Central memory CD8-positive, alpha-beta T cell (primary cell): ENCODE data around the gene STPG3.

Experiments used
- ATAC-seq: fragments of 150-1000 bp; cut with Tn5 transposase; replicated peaks from 2 replicates; pipeline ENCODE4 v1.10.0; 2022; ENCODE audit warnings: mild to moderate bottlenecking, moderate FRiP score, moderate number of reproducible peaks; ENCODE audit not compliant: poor library complexity, severe bottlenecking; ENCODE audit errors: extremely low read depth
- DNase-seq, 2 donors: peaks; one replicate each; pipeline ENCODE4 v3.0.0; 2021; ENCODE audit warnings: low spot score in 2 of 2
- H3K27ac Mint-ChIP-seq: one replicate; pipeline ENCODE4 v1.8.0; 2022; ENCODE audit warnings: low read depth, mild to moderate bottlenecking, moderate library complexity, mixed read lengths
- H3K27me3 Mint-ChIP-seq: one replicate; pipeline ENCODE4 v1.8.0; 2022; ENCODE audit warnings: mixed read lengths
- H3K36me3 Mint-ChIP-seq: one replicate; pipeline ENCODE4 v1.8.0; 2022; ENCODE audit warnings: mild to moderate bottlenecking, moderate library complexity, mixed read lengths; ENCODE audit not compliant: insufficient read depth
- H3K4me1 Mint-ChIP-seq: one replicate; pipeline ENCODE4 v1.8.0; 2022; ENCODE audit warnings: mixed read lengths
- H3K4me3 Mint-ChIP-seq: one replicate; pipeline ENCODE4 v1.8.0; 2022; ENCODE audit warnings: mild to moderate bottlenecking, moderate library complexity, mixed read lengths
- H3K9me3 Mint-ChIP-seq: one replicate; pipeline ENCODE4 v1.8.0; 2022; ENCODE audit warnings: mixed read lengths

STPG3 gene

DNA sequence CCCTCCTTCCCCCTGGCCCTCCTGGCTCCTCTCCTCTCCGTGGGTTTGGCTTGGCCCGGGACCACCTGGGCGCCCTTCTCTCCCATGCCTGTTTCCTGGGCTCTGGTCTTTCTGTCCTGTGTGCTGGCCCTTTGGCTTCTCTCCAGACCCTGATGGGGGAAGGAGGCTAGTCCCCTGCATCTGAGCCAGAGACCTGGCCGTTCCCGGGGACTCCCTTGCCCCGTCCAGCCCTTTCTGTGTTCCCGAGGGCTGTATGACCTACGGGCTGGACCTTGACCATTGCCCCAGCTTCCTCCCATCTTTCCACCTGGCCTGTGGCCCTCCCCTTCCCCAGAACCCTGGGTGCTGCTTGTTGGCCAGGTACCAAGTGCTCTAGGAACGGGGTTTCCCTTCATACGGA is 12.4 kb downstream of the STPG3 start:
- Mint-ChIP-seq H3K36me3 (peaks cover 19% of the 10 kb centered on the region), H3K27ac (no peak overlapping the region), H3K9me3 (no peaks in the 10 kb centered on the region)

DNA sequence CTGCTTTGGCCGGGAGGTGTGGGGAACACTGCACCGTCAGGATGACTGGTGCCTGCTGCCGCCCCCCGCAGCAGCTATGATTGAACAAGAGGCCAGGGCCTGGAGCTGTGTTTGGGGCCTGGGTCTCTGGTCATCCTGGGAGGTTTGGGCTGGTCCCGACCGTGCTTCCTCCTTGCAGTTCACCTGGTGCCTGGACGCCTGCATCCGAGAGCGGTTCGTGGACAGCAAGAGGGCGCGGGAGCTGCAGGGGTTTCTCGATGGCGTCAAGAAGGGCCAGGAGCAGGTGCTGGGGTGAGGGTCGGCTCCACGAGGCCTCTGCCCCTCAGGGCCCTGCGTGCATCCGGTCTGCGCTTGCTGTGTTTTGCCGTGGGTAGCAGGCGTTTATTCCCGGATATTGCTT is 13.0 kb downstream of the STPG3 start:
- Mint-ChIP-seq H3K9me3 (no peaks in the 10 kb centered on the region), H3K27ac (no peak overlapping the region), H3K27me3 (no peaks in the 10 kb centered on the region), H3K4me3 (no peak overlapping the region), H3K4me1 (peaks cover 6% of the 10 kb centered on the region), H3K36me3 (peaks cover 17% of the 10 kb centered on the region)
- DNase-seq (no peak), ATAC-seq (no peak)

More for the DNA sequence above, 12.4 kb downstream of the STPG3 start:
- H3K4me3 Mint-ChIP-seq = no peak overlapping the region
- H3K4me1 Mint-ChIP-seq = peaks cover 6% of the 10 kb centered on the region
- DNase-seq (no peak), ATAC-seq (no peak)
- no peaks in the 10 kb centered on the region for H3K27me3 Mint-ChIP-seq

DNA sequence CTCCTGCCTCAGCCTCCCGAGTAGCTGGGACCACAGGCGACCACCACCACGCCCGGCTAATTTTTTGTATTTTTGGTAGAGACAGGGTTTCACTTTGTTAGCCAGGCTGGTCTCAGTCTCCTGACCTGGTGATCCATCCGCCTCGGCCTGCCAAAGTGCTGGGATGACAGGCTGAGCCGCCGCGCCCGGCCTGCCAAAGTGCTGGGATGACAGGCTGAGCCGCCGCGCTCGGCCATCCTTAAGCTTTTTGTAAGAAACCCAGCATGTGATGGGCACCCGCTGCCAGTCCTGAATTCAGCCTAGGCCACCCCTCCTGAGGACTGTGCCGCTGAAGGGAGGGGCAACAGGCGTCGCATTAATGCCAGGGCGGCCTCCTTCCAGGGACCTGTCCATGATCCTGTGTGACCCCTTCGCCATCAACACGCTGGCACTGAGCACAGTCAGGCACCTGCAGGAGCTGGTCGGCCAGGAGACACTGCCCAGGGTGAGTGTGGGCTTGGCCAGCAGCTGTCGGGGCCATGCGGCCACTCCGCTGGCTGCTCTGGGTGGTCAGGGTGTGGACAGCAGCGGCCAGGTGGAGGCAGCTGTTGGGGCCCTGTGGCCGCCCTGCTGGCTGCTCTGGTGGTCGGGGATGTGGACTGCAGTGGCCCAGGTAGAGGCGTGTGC is 14.5 kb downstream of the STPG3 start:
- Mint-ChIP-seq H3K9me3 (no peaks in the 10 kb centered on the region), H3K4me3 (no peak overlapping the region), H3K4me1 (peaks cover 6% of the 10 kb centered on the region), H3K36me3 (peaks cover 19% of the 10 kb centered on the region), H3K27ac (no peak overlapping the region), H3K27me3 (no peaks in the 10 kb centered on the region)
- DNase-seq (no peak), ATAC-seq (no peak)

DNA sequence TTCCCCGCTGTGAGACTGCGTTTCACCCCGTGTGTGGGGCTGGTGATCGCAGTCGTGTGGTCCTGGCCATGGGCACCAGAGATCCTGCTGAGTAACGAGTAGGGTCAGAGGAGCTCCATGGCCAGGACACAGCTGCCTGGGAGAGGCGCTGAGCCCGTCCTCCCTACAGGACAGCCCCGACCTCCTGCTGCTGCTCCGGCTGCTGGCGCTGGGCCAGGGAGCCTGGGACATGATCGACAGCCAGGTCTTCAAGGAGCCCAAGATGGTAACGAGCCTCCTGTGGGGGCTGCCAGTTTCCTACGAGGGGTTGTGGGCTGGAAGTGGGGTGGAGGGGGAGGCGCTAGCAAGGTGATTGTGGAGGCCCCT is 15.1 kb downstream of the STPG3 start:
- no peak overlapping the region for H3K27ac Mint-ChIP-seq
- H3K36me3 Mint-ChIP-seq = peaks cover 18% of the 10 kb centered on the region
- peaks cover 7% of the 10 kb centered on the region for H3K4me1 Mint-ChIP-seq
- no peaks in the 10 kb centered on the region for H3K27me3 Mint-ChIP-seq
- ATAC-seq = no peak
- H3K9me3 Mint-ChIP-seq = no peaks in the 10 kb centered on the region
- no peak overlapping the region for H3K4me3 Mint-ChIP-seq
- no peak for DNase-seq

DNA sequence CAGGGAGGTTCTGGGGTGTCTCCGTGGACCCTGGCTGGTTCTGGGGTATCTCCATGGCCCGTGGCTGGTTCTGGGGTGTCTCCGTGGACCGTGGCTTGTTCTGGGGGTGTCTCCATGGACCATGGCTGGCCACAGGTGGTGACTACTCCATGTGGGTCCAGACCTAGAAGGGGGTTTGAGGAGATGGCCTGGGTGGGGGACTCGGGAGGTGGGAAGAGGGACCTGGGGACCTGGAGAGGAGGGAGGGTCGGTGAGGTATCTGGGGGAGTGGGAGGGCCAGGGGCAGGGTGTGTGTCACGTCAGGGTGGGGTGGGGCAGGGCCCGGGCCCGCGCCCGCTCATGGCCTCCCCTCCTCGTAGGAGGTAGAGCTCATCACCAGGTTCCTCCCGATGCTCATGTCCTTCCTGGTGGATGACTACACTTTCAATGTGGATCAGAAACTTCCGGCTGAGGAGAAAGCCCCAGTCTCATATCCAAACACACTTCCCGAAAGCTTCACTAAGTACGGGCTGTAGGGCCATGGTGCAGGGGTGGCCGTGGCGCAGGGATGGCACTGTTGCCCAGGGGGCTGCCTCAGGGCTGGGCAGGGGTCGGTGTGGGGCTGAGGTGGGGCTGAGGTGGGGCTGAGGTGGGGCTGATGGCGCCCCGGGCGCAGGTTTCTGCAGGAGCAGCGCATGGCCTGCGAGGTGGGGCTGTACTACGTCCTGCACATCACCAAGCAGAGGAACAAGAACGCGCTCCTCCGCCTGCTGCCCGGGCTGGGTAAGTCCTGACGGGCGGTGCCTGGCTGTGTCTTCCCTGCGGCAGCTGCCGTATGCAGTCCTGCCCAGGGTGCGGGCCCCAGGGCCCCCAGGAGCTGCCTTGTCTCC is 15.7 kb downstream of the STPG3 start:
- H3K4me3 Mint-ChIP-seq = no peak overlapping the region
- no peaks in the 10 kb centered on the region for H3K27me3 Mint-ChIP-seq
- H3K4me1 Mint-ChIP-seq = peaks cover 8% of the 10 kb centered on the region
- peaks cover 22% of the 10 kb centered on the region for H3K36me3 Mint-ChIP-seq
- ATAC-seq (no peak), DNase-seq (no peak)
- H3K9me3 Mint-ChIP-seq = no peaks in the 10 kb centered on the region
- H3K27ac Mint-ChIP-seq = peak overlapping the region; percentile 41

DNA sequence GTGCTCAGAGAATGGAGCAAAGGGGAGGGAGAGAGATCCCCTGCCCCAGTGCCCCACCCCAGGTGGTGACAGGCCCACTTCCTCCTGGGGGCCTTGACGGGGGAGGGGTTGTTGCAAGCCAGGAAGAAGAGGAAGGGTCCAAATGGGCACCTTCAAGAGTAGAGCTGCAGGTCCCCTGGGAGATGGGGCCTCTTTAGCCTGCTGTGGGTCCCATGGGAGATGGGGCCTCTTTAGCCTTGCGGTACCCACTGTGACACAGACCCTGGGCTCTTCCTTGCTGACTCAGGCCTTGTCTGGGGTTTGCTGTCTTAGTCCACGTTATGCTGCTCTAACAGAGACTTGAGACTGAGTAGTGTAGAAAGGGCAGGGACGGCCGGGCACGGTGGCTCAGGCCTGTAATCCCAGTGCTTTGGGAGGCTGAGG is 16.9 kb downstream of the STPG3 start:
- Mint-ChIP-seq H3K27me3 (no peaks in the 10 kb centered on the region), H3K4me3 (no peak overlapping the region), H3K27ac (no peak overlapping the region), H3K9me3 (no peaks in the 10 kb centered on the region), H3K4me1 (peaks cover 6% of the 10 kb centered on the region), H3K36me3 (peaks cover 22% of the 10 kb centered on the region)
- no peak for ATAC-seq
- DNase-seq = no peak

DNA sequence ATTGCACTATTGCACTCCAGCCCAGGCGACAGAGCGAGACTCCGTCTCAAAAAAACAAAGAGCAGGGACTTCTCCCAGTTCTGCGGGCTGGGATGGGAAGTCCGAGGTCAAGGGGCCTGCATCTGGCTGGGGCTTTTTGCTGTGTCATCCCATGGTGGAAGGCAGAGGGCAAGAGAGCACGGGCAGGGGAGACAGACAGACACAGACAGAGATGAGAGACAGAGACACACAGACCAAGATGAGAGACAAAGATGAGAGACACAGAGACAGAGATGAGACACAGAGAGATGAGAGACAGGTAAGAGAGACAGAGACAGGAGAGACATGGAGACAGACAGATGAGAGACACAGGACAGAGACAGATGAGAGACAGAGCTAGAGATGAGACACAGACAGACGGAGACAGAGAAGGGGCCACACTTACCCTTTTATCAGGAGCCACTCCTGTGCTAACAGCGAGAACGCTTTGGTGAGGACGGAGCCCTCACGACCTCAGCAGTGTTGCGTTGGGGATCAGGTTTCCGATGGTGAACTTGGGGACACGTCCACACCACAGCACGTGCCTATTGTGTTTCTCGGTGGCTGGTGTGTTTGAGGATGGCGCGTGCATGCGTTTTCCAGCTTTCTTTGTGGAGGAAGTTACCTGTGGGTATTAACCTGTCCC is 17.6 kb downstream of the STPG3 start:
- Mint-ChIP-seq H3K4me1 (peaks cover 6% of the 10 kb centered on the region), H3K27me3 (no peaks in the 10 kb centered on the region), H3K4me3 (no peak overlapping the region), H3K27ac (no peak overlapping the region), H3K36me3 (peaks cover 22% of the 10 kb centered on the region), H3K9me3 (no peaks in the 10 kb centered on the region)
- ATAC-seq = no peak
- DNase-seq = no peak

DNA sequence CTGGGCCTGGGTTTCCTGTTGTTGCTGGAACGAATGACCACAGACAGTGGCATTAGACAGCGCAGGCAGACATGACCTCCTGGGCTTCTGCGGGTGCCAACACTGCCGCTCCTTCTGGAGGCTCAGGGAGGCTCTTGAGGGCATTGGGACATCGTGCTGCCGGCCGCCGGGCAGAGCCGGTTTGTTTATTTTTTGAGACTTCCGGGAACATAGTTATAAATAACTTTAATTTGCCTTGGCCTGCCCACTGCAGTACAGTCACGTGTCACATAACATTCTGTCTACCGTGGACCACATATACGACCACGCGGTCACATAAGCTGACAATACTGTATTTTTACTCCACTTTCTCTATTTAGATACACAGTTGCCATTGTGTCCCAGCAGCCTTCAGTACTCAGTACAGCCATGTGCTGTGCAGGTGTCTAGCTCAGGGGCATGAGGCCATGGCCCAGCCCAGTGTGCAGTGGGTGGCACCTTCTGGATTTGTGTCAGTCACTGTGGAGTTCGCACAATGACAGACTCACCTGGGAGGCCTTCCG is 18.2 kb downstream of the STPG3 start:
- Mint-ChIP-seq H3K4me1 (peaks cover 7% of the 10 kb centered on the region), H3K27me3 (no peaks in the 10 kb centered on the region), H3K27ac (no peak overlapping the region), H3K36me3 (peaks cover 18% of the 10 kb centered on the region), H3K9me3 (no peaks in the 10 kb centered on the region), H3K4me3 (no peak overlapping the region)
- ATAC-seq (no peak), DNase-seq (no peak)

DNA sequence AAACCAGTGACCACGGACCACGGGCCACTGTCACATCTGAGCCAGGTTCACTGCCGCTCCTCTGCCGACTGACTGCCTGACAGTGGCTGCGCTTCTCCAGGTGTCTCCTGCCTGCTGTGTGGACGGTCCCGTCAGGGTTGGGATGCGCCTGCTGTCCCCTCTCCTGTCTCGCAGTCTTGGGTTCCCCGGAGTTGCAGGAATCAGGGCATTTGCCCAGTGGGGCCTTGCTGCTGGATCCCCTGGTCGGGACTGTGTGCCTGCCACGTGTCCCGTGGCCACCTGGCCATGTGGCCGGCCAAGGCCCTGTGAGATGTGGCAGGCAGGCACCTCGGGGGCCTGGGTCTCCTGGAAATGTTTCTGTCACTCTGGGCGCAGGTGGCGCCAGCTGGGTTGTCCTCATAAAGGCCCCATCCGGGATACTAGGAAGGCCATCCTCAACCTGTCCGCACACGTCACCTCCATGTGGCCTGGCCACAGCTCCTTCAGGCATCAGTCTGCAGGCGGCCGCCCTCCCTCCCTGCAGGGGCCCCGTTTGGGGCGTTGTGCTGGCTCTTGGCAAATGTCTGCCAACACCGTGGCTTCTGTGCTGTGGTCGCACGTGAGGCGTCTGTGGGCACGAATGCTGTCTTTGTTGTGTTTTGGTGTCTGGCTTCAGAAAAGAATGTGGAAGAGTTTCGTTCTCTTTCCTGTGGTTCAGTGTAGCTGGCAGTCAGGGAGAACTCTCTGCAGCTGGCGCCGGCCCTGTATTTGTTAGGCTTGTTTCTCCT is 20.0 kb downstream of the STPG3 start:
- Mint-ChIP-seq H3K4me3 (no peak overlapping the region), H3K9me3 (no peaks in the 10 kb centered on the region), H3K27ac (no peak overlapping the region), H3K36me3 (peaks cover 16% of the 10 kb centered on the region), H3K27me3 (no peaks in the 10 kb centered on the region), H3K4me1 (peaks cover 19% of the 10 kb centered on the region)
- ATAC-seq = peak; percentile 28
- no peak for DNase-seq

DNA sequence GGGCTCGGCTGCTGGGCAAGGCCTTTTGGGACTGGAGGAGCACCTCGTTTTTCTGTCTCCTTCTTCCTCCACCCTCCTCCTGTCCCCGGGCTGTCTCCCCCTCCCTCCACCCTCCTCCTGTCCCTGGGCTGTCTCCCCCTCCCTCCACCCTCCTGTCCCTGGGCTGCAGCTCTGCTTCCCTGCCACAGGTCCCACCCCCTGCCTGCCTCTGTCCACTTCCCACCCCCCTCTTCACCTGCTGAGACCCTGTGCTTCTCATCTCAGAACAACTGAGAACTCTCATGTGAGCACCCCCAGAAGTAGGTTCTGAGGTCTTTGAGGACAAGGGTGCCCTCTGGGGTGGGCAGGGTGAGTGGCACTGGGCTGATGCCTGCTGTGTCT is 20.6 kb downstream of the STPG3 start:
- no peak for DNase-seq
- H3K9me3 Mint-ChIP-seq = no peaks in the 10 kb centered on the region
- H3K4me3 Mint-ChIP-seq = no peak overlapping the region
- no peak overlapping the region for H3K27ac Mint-ChIP-seq
- peaks cover 16% of the 10 kb centered on the region for H3K36me3 Mint-ChIP-seq
- H3K27me3 Mint-ChIP-seq = no peaks in the 10 kb centered on the region
- ATAC-seq = no peak
- peaks cover 19% of the 10 kb centered on the region for H3K4me1 Mint-ChIP-seq

DNA sequence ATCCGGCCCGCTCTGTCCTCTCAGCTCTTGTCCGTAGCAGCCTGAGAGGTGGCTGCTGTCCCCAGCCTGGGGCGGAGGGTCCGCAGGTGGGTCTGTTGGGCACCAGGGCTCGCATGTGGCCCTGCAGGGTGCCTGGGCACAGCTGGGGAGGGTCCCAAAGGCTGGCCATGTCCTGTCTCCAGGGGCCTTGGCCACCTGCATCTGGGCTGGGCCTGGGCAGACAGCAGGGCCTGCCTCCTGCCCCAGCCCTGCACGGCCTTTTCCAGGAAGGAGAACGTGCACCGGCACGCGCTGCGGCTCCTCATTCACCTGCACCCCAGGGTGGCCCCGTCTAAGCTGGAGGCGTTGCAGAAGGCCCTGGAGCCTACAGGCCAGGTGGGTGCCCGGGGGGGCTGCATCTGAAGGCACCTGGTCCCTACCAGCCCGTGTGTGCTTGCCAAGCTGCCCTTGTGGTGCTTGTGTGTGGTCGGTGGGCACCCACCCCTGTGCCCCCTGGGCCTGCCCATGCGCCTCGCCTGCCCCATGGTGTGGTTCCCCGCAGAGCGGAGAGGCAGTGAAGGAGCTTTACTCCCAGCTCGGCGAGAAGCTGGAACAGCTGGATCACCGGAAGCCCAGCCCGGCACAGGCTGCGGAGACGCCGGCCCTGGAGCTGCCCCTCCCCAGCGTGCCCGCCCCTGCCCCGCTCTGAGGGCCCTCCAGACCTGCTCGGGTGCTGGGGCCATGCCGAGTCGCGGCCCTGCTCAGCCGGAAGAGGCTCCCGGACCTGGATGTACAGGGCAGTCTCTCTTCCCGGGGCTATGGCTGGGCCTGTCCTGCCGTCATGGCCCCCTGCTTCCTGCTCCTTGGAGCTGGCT is 21.4 kb downstream of the STPG3 start:
- Mint-ChIP-seq H3K27me3 (no peaks in the 10 kb centered on the region), H3K4me3 (no peak overlapping the region), H3K4me1 (peaks cover 22% of the 10 kb centered on the region), H3K36me3 (peaks cover 15% of the 10 kb centered on the region), H3K9me3 (no peaks in the 10 kb centered on the region), H3K27ac (no peak overlapping the region)
- ATAC-seq = no peak
- DNase-seq = no peak
